ENCODE data around the gene VWF. TPM values are rescaled to one million over a fixed set of nuclear protein-coding genes. Genes with fewer than 3 reads are reported as not detected.

The VWF gene
- total and polyA plus RNA-seq, 10 of the 15 experiments (the other 5 are each of a cell fraction or from before 2014, with no cell fraction given) = 0.08 to 0.23 TPM; not detected in 8

GRCh38 chr12:5989621-5990020 is 134.8 kb downstream of the VWF start (continued):
- TF ChIP-seq, protein P1, sequence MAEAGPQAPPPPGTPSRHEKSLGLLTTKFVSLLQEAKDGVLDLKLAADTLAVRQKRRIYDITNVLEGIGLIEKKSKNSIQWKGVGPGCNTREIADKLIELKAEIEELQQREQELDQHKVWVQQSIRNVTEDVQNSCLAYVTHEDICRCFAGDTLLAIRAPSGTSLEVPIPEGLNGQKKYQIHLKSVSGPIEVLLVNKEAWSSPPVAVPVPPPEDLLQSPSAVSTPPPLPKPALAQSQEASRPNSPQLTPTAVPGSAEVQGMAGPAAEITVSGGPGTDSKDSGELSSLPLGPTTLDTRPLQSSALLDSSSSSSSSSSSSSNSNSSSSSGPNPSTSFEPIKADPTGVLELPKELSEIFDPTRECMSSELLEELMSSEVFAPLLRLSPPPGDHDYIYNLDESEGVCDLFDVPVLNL (IDR thresholded peaks at IDR 0.05; ENCODE audit: low read depth, low read length) = no peak

DNA sequence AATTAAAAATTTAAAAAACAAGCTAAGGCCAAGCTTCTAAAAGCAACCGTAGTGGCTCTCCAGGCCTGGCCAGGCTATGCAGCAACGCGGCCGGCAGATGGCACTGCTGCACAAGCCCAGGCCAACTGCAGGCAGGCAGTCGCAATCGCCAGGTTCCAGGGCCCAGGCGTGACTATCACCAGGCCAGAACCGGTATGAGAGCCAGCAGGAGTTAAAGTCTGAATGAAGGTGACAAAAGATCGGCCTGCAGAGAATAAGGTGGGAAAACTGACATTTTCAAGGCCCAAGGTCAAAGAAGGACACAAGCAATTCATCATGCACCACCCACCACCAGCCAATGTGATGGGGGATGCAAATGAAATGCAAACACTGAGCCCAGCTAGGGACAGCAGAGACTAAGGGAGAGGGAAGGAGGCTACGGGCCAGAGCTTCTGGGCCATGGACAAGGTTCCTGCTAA is 135.8 kb downstream of the VWF start:
- H3K4me3 ChIP-seq = no peak overlapping the region
- H3K27me3 ChIP-seq (replicated peaks in 1 of 2; ENCODE audit: control insufficient read depth in 2 of 2, insufficient read depth in 2 of 2, low read length in 1 of 2) = peaks cover 0 to under 1% of the 10 kb centered on the region in 2 experiments; a peak in 1 of 4 replicates
- H3K79me2 ChIP-seq (ENCODE audit: control insufficient read depth, insufficient read depth, low read length) = no peaks in the 10 kb centered on the region
- intact Hi-C loops (cut with micrococcal nuclease; ENCODE audit: unreplicated experiment) (loop anchor here (1.0 to 2.0 kb wide), 2 partner anchors 52 to 296 kb away; no protein-coding TSS in a partner anchor), in situ Hi-C loops (cut with MboI) (loop anchor here (5.0 kb wide), 2 partner anchors 54 to 299 kb away; no protein-coding TSS in a partner anchor)
- POLR2A ChIA-PET = no interaction called here
- FAIRE-seq = peak; percentile 69
- H3K27ac ChIP-seq (ENCODE audit: control insufficient read depth, insufficient read depth) = no peak overlapping the region
- no peak overlapping the region for H3K9ac ChIP-seq (ENCODE audit: control insufficient read depth, insufficient read depth, low read length)
- RAD21 ChIA-PET (ENCODE audit: unreplicated experiment) = interaction anchor here (0.9 to 7.2 kb wide), 10 partner anchors 22 to 549 kb away, joined by 3 to 71 read pairs (median 4); no protein-coding TSS in a partner anchor
- H3K9me3 ChIP-seq (replicated peaks; ENCODE audit: control insufficient read depth, insufficient read depth, low read length) = no peaks in the 10 kb centered on the region
- no peak overlapping the region for H3K4me2 ChIP-seq (ENCODE audit: control insufficient read depth, insufficient read depth)
- no peaks in the 10 kb centered on the region for H3K36me3 ChIP-seq (ENCODE audit: control insufficient read depth in 2 of 2, insufficient read depth in 2 of 2, low read length in 1 of 2)
- CTCF ChIA-PET = interaction anchor here (0.6 to 10.9 kb wide), 27 partner anchors 8 to 473 kb away, joined by 3 to 256 read pairs (median 4); no protein-coding TSS in a partner anchor
- H2AFZ ChIP-seq (ENCODE audit: control insufficient read depth, low read depth, low read length) = no peak overlapping the region; the same call in 1 of the 2 replicates
- peak; percentile 100 for ATAC-seq
- SMC1A ChIA-PET (ENCODE audit: uncharacterized antibody, unreplicated experiment) = interaction anchor here (0.6 to 5.4 kb wide), 11 partner anchors 8 to 297 kb away, joined by 3 to 65 read pairs (median 7); no protein-coding TSS in a partner anchor
- H4K20me1 ChIP-seq (ENCODE audit: control insufficient read depth, insufficient read depth) = no peaks in the 10 kb centered on the region
- DNase-seq (ENCODE audit: low read depth, low spot score) = peak; percentile 4
- under 1% methylated on average over 10 of the region's 10 CpGs for WGBS (ENCODE audit: insufficient coverage, insufficient replicate concordance, low lambda C conversion rate, missing lambda C conversion rate)
- H3K4me1 ChIP-seq (ENCODE audit: control insufficient read depth, insufficient read depth, low read length) = no peaks in the 10 kb centered on the region
- no TSS peak for BruUV-seq (replicated peaks)
- TF ChIP-seq ASH2L (IDR thresholded peaks at IDR 0.05; ENCODE audit: borderline replicate concordance, low read depth) = no peak
- peak; percentile 65; the same call in 1 of the 2 replicates for TF ChIP-seq YY1 (IDR thresholded peaks at IDR 0.05; ENCODE audit: low read depth, low read length)
- no peak for TF ChIP-seq PAX8 (IDR thresholded peaks at IDR 0.05)
- peak in 1 of 2 experiments; percentile 49; a peak in 1 of 4 replicates for TF ChIP-seq BHLHE40 (IDR thresholded peaks at IDR 0.05; ENCODE audit: borderline replicate concordance in 1 of 2, low read depth in 2 of 2, low read length in 1 of 2)
- TF ChIP-seq, protein P2, sequence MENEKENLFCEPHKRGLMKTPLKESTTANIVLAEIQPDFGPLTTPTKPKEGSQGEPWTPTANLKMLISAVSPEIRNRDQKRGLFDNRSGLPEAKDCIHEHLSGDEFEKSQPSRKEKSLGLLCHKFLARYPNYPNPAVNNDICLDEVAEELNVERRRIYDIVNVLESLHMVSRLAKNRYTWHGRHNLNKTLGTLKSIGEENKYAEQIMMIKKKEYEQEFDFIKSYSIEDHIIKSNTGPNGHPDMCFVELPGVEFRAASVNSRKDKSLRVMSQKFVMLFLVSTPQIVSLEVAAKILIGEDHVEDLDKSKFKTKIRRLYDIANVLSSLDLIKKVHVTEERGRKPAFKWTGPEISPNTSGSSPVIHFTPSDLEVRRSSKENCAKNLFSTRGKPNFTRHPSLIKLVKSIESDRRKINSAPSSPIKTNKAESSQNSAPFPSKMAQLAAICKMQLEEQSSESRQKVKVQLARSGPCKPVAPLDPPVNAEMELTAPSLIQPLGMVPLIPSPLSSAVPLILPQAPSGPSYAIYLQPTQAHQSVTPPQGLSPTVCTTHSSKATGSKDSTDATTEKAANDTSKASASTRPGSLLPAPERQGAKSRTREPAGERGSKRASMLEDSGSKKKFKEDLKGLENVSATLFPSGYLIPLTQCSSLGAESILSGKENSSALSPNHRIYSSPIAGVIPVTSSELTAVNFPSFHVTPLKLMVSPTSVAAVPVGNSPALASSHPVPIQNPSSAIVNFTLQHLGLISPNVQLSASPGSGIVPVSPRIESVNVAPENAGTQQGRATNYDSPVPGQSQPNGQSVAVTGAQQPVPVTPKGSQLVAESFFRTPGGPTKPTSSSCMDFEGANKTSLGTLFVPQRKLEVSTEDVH (IDR thresholded peaks at IDR 0.05; ENCODE audit: low read depth, partially characterized antibody) = no peak
- TF ChIP-seq MYB (IDR thresholded peaks at IDR 0.05; ENCODE audit: borderline replicate concordance, low read depth, low read length) = no peak
- TF ChIP-seq, protein P3, sequence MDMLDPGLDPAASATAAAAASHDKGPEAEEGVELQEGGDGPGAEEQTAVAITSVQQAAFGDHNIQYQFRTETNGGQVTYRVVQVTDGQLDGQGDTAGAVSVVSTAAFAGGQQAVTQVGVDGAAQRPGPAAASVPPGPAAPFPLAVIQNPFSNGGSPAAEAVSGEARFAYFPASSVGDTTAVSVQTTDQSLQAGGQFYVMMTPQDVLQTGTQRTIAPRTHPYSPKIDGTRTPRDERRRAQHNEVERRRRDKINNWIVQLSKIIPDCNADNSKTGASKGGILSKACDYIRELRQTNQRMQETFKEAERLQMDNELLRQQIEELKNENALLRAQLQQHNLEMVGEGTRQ (IDR thresholded peaks at IDR 0.05; ENCODE audit: borderline replicate concordance, low read depth, low read length) = no peak
- no peak for TF ChIP-seq ZNF592 (IDR thresholded peaks at IDR 0.05)
- TF ChIP-seq PKNOX1 (IDR thresholded peaks at IDR 0.05) = no peak
